ENCODE data around the gene TMEM150B.

Gene TMEM150B, protein sequence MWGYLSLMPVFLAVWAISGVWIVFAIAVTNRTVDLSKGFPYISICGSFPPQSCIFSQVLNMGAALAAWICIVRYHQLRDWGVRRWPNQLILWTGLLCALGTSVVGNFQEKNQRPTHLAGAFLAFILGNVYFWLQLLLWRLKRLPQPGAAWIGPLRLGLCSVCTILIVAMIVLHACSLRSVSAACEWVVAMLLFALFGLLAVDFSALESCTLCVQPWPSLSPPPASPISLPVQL
- total RNA-seq, result 0 to 0.06 (median 0) reads per million in 9 experiments

DNA sequence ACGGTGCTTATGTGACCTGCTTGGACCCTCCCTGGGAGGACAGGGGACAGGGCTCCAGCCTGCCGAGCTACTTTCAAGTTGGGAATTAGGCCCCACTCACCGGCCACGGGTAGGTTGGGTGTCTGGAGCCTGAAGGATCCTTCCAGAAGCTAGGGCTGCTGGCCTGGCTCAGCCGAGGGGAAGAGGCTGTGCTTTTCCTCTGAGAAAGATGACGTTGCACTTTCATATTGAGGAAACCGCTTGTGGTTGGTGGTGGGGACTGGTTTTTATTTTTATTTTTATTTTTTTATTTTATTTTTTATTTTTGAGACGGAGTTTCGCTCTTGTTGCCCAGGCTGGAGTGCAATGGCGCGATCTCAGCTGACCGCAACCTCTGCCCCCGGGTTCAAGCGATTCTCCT lies at the start of gene TMEM150B:
TSS of gene TMEM150B (minus strand) at position 170 of the 400 bp plus-strand sequence. CDS start 4,305 bp downstream, outside the sequence.
- Mint-ChIP-seq H3K4me3 (no peak within 1 kb of the TSS), H3K36me3 (ENCODE audit: insufficient read depth) (no peaks in the 10 kb centered on the region), H3K27ac (peak within 1 kb of the TSS in 1 of 2 donors; percentile 44), H3K27me3 (peaks cover 26 to 46% of the 10 kb centered on the region in 2 donors), H3K4me1 (ENCODE audit: low read depth in 2 of 2) (no peaks in the 10 kb centered on the region), H3K9me3 (no peaks in the 10 kb centered on the region)
- DNase-seq (no peak), ATAC-seq (replicated peaks) (no peak)

DNA sequence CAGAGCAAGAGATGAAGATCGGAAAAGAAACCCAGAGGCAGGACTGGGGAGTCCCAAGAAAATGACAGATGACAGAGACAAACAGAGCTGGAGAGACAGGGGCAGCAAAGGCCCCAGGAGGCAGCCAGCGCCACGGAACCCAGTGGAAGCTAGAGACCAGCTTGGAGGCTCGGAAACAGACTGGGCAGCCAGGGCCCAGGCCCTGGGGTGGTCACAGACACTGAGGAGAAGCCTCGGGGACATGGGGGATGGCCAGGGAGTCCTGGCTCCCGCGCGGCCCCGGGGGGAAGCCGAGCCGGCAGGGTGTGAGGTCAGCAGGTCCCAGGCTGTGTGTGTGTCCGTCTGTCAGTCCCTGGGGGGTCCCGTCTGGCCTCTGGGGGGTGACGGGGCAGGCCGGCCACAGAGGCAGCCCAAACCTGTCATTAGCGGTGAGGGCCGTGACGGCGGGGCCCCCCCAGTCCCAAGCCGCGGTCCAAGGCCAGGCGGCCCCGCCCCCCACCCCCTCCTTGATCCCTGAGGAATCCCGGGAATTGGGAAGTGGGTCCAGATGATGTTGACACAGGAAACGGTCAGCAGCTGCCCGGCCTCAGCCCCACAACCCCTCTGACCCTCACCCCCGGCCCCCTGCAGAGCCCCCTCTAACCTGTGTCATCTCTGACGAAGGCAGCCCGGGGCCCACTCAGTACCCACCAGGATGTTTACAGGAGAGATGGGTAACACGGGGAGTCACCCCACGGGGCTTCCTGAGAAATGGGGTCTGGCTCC lies 49.0 kb upstream of the TMEM150B start:
- Mint-ChIP-seq H3K4me1 (ENCODE audit: low read depth in 2 of 2) (peaks cover 5 to 8% of the 10 kb centered on the region in 2 donors), H3K4me3 (no peak overlapping the region), H3K9me3 (no peaks in the 10 kb centered on the region), H3K27me3 (peaks cover 42 to 69% of the 10 kb centered on the region in 2 donors), H3K36me3 (ENCODE audit: insufficient read depth) (peaks cover 5% of the 10 kb centered on the region), H3K27ac (no peak overlapping the region)
- ATAC-seq (replicated peaks) (no peak), DNase-seq (no peak)

DNA sequence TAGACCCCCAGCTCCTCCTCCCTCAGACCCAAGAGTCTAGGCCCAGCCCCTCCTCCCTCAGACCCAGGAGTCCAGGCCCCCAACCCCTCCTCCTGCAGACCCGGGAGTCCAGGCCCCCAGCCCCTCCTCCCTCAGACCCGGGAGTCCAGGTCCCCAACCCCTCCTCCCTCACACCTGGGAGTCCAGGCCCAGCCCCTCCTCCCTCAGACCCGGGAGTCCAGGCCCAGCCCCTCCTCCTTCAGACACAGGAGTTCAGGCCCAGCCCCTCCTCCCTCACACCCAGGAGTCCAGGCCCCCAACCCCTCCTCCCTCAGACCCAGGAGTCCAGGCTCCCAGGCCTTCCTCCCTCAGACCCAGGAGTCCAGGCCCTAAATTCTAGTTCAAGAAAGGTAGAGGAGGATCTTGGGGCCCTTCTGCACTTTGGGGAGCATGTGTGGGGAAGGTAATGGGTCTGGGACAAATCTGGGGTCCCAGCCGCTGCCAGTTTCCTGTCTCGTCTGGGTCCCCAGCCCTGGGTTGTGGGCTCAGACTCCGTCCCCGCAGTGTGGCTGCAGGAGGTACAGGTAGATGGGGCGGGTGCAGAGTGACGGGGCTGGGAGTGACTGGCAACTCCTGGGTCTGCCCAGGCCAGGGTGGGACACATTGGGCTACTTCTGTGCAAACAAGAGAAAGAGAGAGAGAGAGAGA lies 48.3 kb upstream of the TMEM150B start:
- Mint-ChIP-seq H3K36me3 (ENCODE audit: insufficient read depth) (peaks cover 5% of the 10 kb centered on the region), H3K4me3 (no peak overlapping the region), H3K27ac (no peak overlapping the region)

DNA sequence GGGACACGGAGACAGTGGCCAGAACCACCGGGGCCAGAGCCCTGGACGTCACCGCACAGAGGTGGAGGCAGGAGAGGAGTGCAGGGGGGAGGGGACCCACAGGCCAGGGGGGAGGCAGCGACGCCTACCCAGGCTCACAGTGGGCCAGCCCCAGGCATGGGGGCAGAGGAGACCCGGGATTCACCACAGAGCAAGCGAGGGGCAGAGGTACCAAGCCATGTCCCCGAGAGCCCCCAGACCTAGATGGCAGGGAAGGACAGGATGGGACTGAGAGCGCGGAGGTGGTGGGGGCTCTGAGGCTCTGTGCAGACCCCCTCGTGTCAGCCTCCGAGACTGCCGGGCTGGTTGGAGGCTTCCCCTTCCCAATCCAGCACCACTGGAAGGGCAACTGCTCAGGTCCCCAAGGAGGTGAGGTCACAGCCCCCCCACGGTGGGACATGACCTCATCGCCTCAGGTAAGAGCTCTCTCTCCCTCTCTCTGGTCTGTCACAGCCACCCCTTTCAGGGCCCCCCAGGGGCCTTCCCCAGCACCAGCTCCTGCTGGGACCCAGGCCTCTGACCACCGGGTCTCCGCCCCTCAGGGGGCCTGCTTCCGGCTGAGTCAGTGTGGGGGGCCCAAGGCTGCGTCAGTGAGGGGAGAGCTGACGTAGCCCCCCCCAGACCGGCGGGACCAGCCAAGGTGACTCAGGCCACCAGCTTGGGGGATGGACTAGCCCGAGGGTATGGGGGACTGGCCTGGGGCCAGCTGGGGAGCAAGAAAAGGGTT lies 47.4 kb upstream of the TMEM150B start:
- no peaks in the 10 kb centered on the region for H3K36me3 Mint-ChIP-seq (ENCODE audit: insufficient read depth)
- no peaks in the 10 kb centered on the region for H3K9me3 Mint-ChIP-seq
- H3K27me3 Mint-ChIP-seq, result peaks cover 47 to 84% of the 10 kb centered on the region in 2 donors
- H3K4me3 Mint-ChIP-seq, result no peak overlapping the region
- peaks cover 5 to 8% of the 10 kb centered on the region in 2 donors for H3K4me1 Mint-ChIP-seq (ENCODE audit: low read depth in 2 of 2)
- H3K27ac Mint-ChIP-seq, result no peak overlapping the region
- DNase-seq (no peak), ATAC-seq (replicated peaks) (peak; percentile 24)

More for the DNA sequence above, 48.3 kb upstream of the TMEM150B start:
- no peaks in the 10 kb centered on the region for H3K9me3 Mint-ChIP-seq
- no peak for ATAC-seq (replicated peaks)
- peaks cover 42 to 75% of the 10 kb centered on the region in 2 donors for H3K27me3 Mint-ChIP-seq
- H3K4me1 Mint-ChIP-seq (ENCODE audit: low read depth in 2 of 2), result peaks cover 5 to 8% of the 10 kb centered on the region in 2 donors
- no peak for DNase-seq

DNA sequence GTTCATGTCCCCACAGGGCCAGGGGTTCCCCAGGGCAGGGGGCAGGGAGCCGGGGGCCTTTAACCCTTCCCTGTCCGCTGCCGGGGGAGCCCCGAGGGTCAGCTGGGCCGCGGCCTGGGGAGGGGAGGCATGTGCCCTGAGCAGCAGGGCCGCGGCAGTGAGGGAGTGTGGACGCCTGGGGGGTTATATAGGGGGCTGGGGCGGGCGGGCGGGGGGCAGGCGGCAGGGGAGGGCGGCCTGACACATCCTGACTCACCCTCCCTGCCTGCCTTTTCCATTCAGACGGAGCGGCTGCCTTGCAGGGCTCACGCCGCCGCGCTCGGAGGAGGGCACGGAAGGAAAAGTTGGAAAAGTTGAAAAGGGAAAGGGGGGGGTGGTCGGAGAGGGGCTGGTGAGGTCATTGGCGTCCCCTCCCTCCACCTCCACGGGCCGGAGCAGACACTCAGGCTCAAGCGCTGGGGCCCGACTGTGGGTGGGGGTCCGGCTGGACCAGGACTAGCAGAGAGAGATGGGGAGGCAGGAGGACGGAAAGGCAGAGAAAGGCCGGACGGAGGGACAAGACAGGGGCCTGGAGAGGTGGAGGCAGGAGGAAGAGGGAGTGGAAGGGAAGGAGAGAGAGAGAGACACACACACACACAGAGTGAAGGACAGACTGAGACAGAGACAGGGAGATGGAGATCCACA lies 45.3 kb upstream of the TMEM150B start, which contains the start of gene IL11:
TSS of gene IL11 (minus strand) at position 159 of the 684 bp plus-strand sequence. CDS start at position 6, 153 bp downstream.
- Mint-ChIP-seq H3K4me1 (ENCODE audit: low read depth in 2 of 2) (peaks cover 5 to 8% of the 10 kb centered on the region in 2 donors), H3K36me3 (ENCODE audit: insufficient read depth) (no peaks in the 10 kb centered on the region), H3K27me3 (peaks cover 50 to 82% of the 10 kb centered on the region in 2 donors), H3K9me3 (no peaks in the 10 kb centered on the region), H3K4me3 (peak within 1 kb of the TSS; percentile 73 to 86), H3K27ac (no peak within 1 kb of the TSS)
- ATAC-seq (replicated peaks), result no peak
- no peak for DNase-seq

DNA sequence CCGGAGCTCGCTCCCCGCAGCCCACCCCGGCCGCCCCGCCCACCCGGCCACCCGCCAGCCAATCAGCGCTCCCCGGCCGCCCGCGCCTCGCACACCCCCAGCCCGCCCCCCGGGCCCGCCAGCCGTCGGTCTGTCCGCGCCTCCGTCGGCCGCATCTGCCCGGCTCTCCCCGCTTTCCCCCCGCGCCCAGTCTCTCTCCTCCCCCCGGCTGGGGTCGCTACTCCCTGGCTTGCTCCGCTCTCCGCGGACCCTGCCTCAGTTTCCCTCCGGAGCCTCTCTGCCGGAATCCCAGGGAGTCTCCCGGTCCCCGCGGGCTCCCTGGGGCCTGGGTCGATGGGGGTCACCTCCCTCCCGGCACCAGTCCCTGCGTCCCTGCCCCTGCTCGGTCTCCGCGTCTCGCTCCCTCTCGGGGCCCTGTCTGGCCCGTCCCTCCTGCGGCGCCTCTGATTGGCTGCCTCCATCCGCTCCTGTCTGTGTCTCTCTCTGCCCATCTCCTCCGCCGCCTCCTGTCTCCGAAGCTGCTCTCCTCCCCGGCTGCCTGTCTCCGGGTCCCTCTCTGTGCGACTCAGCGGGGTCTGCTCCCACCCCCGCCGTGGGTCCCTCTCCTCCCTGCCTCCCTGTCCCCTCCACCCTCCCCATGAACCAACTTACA lies 44.6 kb upstream of the TMEM150B start:
- Mint-ChIP-seq H3K9me3 (no peaks in the 10 kb centered on the region), H3K27me3 (peaks cover 53 to 76% of the 10 kb centered on the region in 2 donors), H3K36me3 (ENCODE audit: insufficient read depth) (no peaks in the 10 kb centered on the region), H3K4me1 (ENCODE audit: low read depth in 2 of 2) (peaks cover 5 to 8% of the 10 kb centered on the region in 2 donors), H3K27ac (no peak overlapping the region), H3K4me3 (peak overlapping the region; percentile 73 to 86)
- ATAC-seq (replicated peaks) (peak; percentile 68), DNase-seq (no peak)

DNA sequence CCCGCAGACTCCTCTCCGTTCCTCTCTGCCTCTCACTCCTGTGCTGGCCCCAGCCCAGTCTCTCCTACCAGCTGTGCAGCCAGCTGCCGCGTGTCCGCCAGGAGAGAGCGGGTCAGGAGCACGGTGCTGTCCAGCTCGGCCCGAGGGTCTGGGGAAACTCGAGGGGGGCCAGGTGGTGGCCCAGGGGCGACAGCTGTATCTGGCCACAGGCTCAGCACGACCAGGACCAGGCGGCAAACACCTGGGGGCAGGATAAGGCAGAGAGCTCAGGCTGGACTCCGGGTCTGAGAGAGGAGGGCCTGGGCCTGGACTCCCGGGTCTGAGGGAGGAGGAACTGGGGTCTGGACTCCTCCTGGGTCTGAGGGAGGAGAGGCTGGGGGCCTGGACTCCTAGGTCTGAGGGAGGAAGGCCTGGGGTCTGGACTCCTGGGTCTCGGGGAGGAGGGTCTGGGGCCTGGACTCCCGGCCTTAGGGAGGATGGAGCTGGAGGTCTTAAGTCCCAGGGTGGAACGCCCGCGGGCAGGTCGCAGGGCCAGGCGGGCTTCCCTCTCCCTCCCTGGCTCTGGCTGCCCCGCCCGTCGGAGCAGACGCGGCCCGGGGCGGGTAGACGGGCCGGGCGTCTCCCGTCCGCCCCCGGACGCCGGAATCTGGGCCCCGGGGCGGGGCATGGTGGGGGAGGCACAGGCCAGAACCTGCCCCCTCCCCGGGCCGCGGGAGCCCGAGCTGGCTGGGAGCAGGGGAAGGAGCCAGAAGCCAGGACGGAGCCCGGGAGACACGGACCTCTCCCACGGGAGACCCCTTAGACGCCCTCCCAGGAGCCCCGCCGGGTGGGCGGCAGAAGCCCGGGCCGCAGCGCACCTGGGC lies 43.8 kb upstream of the TMEM150B start:
- no peaks in the 10 kb centered on the region for H3K36me3 Mint-ChIP-seq (ENCODE audit: insufficient read depth)
- peak overlapping the region; percentile 38 to 61 for H3K4me3 Mint-ChIP-seq
- no peaks in the 10 kb centered on the region for H3K9me3 Mint-ChIP-seq
- H3K27ac Mint-ChIP-seq, result no peak overlapping the region
- DNase-seq, result no peak
- H3K4me1 Mint-ChIP-seq (ENCODE audit: low read depth in 2 of 2), result peaks cover 5 to 8% of the 10 kb centered on the region in 2 donors
- peak; percentile 54 for ATAC-seq (replicated peaks)
- H3K27me3 Mint-ChIP-seq, result peaks cover 51 to 72% of the 10 kb centered on the region in 2 donors

DNA sequence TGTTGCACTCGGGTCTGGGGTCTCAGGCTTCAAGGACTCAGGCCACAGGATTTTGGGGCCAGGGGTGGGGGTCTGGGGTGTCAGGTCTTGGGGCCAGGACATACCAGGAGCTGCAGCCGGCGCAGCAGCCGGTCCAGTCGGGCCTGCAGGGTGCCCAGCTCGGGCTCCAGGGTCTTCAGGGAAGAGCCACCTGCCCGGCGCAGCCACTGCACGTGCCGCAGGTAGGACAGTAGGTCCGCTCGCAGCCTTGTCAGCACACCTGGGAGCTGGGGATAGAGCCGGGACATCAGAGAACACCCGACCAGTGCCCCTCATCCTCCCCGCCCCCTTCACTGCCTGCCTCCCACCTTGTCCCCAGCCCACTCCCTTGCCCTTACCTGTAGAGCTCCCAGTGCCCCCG lies 43.0 kb upstream of the TMEM150B start:
- no peak for DNase-seq
- no peak for ATAC-seq (replicated peaks)
- H3K27me3 Mint-ChIP-seq, result peaks cover 46 to 64% of the 10 kb centered on the region in 2 donors
- no peak overlapping the region for H3K27ac Mint-ChIP-seq
- peaks cover 4 to 5% of the 10 kb centered on the region in 2 donors for H3K4me1 Mint-ChIP-seq (ENCODE audit: low read depth in 2 of 2)
- H3K4me3 Mint-ChIP-seq, result no peak overlapping the region
- H3K9me3 Mint-ChIP-seq, result no peaks in the 10 kb centered on the region
- H3K36me3 Mint-ChIP-seq (ENCODE audit: insufficient read depth), result no peaks in the 10 kb centered on the region

DNA sequence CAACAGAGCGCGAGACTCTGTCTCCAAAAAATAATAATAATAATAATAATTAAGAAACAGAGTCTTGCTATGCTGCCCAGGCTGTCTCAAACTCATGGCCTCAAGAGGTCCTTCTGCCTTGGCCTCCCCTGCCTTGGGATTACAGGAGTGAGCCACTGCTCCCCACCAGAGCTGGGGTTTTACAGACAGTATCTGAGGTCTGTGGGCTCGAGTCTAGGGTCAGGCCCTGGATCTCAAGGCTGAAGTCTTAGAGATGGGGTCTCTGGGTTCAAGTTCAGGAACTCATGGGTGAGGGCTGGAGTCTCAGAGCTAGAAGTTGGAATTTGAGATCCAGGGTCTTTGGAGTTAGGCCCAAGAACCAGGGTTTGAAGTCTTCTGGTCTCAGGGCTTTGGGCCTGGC lies 41.6 kb upstream of the TMEM150B start:
- H3K4me3 Mint-ChIP-seq, result no peak overlapping the region
- ATAC-seq (replicated peaks), result no peak

DNA sequence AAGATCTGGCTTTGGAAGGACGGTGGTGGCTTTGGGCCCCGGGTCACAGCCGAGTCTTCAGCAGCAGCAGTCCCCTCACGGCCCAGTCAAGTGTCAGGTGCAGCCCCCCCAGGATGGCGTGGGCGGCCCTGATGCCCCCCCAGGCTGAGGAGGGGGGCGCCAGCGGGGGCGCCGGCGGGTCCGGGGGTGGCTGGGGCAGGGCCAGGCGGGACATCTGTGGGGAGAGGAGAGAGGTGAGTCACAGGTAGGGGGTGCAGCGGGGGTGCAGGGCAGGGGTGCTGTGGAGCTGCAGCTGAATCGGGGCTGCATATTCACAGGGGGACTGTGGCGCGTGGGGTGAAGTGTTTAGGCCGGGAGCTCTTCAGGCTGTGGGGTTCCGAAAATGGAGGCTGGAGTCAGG lies 40.8 kb upstream of the TMEM150B start:
- Mint-ChIP-seq H3K4me1 (ENCODE audit: low read depth in 2 of 2) (peaks cover 4 to 5% of the 10 kb centered on the region in 2 donors), H3K4me3 (no peak overlapping the region), H3K27me3 (peaks cover 30 to 42% of the 10 kb centered on the region in 2 donors), H3K9me3 (no peaks in the 10 kb centered on the region), H3K27ac (no peak overlapping the region), H3K36me3 (ENCODE audit: insufficient read depth) (no peaks in the 10 kb centered on the region)
- DNase-seq (no peak), ATAC-seq (replicated peaks) (no peak)

More for the DNA sequence above, 41.6 kb upstream of the TMEM150B start:
- H3K4me1 Mint-ChIP-seq (ENCODE audit: low read depth in 2 of 2), result peaks cover 4 to 5% of the 10 kb centered on the region in 2 donors
- no peaks in the 10 kb centered on the region for H3K36me3 Mint-ChIP-seq (ENCODE audit: insufficient read depth)
- H3K27ac Mint-ChIP-seq, result no peak overlapping the region
- peaks cover 38 to 51% of the 10 kb centered on the region in 2 donors for H3K27me3 Mint-ChIP-seq
- H3K9me3 Mint-ChIP-seq, result no peaks in the 10 kb centered on the region
- no peak for DNase-seq

DNA sequence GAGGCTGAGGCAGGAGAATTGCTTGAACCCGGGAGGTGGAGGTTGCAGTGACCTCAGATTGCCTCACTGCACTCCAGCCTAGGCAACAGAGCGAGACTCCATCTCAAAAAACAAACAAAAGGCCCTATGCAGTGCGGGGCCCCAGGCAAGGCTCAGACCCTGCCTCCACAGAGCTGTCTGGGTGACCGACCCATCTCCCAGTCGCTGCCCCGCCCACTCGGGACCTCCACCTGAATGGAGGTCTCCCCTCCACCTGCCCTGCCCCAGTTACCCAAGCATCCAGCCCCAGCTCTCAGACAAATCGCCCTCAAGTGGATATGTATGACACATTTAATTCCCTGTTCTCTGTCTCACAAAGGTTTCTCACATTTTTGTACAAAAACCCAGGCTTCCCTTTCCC lies 40.1 kb upstream of the TMEM150B start:
- H3K4me3 Mint-ChIP-seq, result no peak overlapping the region
- no peak for ATAC-seq (replicated peaks)

More for the DNA sequence above, 40.1 kb upstream of the TMEM150B start:
- H3K36me3 Mint-ChIP-seq (ENCODE audit: insufficient read depth), result no peaks in the 10 kb centered on the region
- DNase-seq, result no peak
- H3K27me3 Mint-ChIP-seq, result peaks cover 22 to 35% of the 10 kb centered on the region in 2 donors
- no peak overlapping the region for H3K27ac Mint-ChIP-seq
- peaks cover 3 to 4% of the 10 kb centered on the region in 2 donors for H3K4me1 Mint-ChIP-seq (ENCODE audit: low read depth in 2 of 2)
- H3K9me3 Mint-ChIP-seq, result no peaks in the 10 kb centered on the region
